ENCODE results near the gene GLIS1.

GRCh38 chr1:53513846-53514245, 225.1 kb downstream of the GLIS1 start:
- TF ChIP-seq USF2 (IDR thresholded peaks at IDR 0.05; ENCODE audit: borderline replicate concordance, low read depth, low read length) (no peak), POLR2A (IDR thresholded peaks at IDR 0.05; ENCODE audit: low read depth, low read length) (no peak), NRF1 (conservative IDR thresholded peaks at IDR 0.05; ENCODE audit: low read depth, low read length) (no peak), CREB1 (IDR thresholded peaks at IDR 0.05; ENCODE audit: low read depth) (no peak), SMC3 (IDR thresholded peaks at IDR 0.05; ENCODE audit: borderline replicate concordance, low read length) (no peak), IKZF1 (conservative IDR thresholded peaks at IDR 0.05) (no peak), RCOR1 (conservative IDR thresholded peaks at IDR 0.05; ENCODE audit: low read depth, low read length) (no peak), RELA (IDR thresholded peaks at IDR 0.05; ENCODE audit: borderline replicate concordance, partially characterized antibody) (no peak), YY1 (IDR thresholded peaks at IDR 0.05; ENCODE audit: low read depth, low read length) (no peak)
- TF ChIP-seq, protein P1, sequence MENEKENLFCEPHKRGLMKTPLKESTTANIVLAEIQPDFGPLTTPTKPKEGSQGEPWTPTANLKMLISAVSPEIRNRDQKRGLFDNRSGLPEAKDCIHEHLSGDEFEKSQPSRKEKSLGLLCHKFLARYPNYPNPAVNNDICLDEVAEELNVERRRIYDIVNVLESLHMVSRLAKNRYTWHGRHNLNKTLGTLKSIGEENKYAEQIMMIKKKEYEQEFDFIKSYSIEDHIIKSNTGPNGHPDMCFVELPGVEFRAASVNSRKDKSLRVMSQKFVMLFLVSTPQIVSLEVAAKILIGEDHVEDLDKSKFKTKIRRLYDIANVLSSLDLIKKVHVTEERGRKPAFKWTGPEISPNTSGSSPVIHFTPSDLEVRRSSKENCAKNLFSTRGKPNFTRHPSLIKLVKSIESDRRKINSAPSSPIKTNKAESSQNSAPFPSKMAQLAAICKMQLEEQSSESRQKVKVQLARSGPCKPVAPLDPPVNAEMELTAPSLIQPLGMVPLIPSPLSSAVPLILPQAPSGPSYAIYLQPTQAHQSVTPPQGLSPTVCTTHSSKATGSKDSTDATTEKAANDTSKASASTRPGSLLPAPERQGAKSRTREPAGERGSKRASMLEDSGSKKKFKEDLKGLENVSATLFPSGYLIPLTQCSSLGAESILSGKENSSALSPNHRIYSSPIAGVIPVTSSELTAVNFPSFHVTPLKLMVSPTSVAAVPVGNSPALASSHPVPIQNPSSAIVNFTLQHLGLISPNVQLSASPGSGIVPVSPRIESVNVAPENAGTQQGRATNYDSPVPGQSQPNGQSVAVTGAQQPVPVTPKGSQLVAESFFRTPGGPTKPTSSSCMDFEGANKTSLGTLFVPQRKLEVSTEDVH (IDR thresholded peaks at IDR 0.05; ENCODE audit: low read depth, partially characterized antibody), result no peak
- TF ChIP-seq, protein P2, sequence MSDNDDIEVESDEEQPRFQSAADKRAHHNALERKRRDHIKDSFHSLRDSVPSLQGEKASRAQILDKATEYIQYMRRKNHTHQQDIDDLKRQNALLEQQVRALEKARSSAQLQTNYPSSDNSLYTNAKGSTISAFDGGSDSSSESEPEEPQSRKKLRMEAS (IDR thresholded peaks at IDR 0.05; ENCODE audit: low read depth, low read length), result no peak
- TF ChIP-seq, protein P3, sequence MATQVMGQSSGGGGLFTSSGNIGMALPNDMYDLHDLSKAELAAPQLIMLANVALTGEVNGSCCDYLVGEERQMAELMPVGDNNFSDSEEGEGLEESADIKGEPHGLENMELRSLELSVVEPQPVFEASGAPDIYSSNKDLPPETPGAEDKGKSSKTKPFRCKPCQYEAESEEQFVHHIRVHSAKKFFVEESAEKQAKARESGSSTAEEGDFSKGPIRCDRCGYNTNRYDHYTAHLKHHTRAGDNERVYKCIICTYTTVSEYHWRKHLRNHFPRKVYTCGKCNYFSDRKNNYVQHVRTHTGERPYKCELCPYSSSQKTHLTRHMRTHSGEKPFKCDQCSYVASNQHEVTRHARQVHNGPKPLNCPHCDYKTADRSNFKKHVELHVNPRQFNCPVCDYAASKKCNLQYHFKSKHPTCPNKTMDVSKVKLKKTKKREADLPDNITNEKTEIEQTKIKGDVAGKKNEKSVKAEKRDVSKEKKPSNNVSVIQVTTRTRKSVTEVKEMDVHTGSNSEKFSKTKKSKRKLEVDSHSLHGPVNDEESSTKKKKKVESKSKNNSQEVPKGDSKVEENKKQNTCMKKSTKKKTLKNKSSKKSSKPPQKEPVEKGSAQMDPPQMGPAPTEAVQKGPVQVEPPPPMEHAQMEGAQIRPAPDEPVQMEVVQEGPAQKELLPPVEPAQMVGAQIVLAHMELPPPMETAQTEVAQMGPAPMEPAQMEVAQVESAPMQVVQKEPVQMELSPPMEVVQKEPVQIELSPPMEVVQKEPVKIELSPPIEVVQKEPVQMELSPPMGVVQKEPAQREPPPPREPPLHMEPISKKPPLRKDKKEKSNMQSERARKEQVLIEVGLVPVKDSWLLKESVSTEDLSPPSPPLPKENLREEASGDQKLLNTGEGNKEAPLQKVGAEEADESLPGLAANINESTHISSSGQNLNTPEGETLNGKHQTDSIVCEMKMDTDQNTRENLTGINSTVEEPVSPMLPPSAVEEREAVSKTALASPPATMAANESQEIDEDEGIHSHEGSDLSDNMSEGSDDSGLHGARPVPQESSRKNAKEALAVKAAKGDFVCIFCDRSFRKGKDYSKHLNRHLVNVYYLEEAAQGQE (IDR thresholded peaks at IDR 0.05; ENCODE audit: low read depth, low read length), result no peak
- TF ChIP-seq, protein P4, sequence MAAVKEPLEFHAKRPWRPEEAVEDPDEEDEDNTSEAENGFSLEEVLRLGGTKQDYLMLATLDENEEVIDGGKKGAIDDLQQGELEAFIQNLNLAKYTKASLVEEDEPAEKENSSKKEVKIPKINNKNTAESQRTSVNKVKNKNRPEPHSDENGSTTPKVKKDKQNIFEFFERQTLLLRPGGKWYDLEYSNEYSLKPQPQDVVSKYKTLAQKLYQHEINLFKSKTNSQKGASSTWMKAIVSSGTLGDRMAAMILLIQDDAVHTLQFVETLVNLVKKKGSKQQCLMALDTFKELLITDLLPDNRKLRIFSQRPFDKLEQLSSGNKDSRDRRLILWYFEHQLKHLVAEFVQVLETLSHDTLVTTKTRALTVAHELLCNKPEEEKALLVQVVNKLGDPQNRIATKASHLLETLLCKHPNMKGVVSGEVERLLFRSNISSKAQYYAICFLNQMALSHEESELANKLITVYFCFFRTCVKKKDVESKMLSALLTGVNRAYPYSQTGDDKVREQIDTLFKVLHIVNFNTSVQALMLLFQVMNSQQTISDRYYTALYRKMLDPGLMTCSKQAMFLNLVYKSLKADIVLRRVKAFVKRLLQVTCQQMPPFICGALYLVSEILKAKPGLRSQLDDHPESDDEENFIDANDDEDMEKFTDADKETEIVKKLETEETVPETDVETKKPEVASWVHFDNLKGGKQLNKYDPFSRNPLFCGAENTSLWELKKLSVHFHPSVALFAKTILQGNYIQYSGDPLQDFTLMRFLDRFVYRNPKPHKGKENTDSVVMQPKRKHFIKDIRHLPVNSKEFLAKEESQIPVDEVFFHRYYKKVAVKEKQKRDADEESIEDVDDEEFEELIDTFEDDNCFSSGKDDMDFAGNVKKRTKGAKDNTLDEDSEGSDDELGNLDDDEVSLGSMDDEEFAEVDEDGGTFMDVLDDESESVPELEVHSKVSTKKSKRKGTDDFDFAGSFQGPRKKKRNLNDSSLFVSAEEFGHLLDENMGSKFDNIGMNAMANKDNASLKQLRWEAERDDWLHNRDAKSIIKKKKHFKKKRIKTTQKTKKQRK (IDR thresholded peaks at IDR 0.05; ENCODE audit: low read depth, low read length), result no peak

Data from GM12878 (cell line).